G401.6 (cell line): ENCODE measurements around the gene MAPT.
"Not testable (repeated sequence)": the region's sequence is repeated elsewhere in the genome, so short reads cannot be mapped to it uniquely, and the experiment has no call there.

Experiments used
- FAIRE-seq: peaks from 2 replicates; lab custom pipeline; 2012; peaks lifted over from hg19 to GRCh38; lab: Jason Lieb, UNC

The MAPT gene

DNA sequence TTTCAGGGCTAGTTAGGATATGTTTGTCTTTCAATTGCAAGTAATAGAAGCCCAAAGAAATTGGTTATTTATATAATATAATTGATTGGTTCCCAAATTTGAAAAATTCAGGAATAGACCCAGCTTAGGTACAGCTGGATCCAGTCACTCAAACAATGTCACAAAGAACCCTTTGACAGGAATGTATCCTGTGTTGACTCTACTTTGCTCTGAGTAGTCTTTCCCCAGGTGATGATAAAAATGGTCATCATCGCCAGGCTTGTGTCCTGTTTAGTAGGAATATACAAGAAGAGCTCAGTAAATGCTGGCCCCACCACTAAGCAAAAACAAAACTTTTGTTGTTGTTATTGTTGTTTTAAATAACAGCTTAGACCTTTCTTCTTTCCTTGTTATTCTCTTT lies 35.0 kb downstream of the MAPT start:
- FAIRE-seq = no peak

DNA sequence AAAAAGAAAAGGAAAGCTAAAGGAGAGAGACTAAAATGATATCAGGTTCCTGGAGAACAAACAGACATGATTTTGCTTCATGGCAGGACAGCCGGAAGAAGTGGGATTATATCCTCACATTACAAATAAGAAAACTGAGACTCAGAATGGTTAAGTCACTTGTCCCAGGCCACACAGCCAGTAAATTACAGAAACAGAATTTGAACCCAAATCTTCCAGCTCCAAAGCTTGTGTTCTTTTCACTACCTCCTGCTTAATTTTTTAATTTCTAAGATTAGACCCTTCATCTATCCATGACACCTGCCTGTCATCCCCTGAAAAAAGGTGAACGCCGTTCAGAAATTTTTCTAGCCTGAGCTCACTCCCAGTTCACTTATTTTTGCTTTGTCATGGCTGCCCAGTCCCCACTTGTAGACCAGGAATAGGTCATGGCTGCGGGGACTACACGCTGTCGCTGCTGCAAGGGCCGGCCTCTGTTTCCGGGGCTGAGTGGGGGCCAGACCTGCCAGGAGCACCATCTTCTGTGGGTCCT lies 36.1 kb downstream of the MAPT start:
- FAIRE-seq = no peak

DNA sequence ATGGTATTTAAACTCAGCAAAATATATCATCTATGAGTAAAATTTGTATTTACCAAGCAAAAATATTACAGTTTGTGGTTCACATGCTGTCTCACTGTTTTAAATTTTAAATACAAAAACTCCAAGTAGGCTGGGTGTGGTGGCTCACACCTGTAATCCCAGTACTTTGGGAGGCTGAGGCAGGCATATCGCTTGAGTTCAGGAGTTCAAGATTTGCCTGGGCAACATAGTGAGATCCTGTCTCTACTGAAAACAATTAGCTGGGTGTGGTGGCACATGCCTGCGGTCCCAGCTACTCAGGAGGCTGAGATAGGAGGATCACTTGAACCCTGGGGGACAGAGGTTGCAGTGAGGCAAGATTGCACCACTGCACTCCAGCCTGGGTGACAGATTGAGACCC lies 37.3 kb downstream of the MAPT start:
- FAIRE-seq = no peak

DNA sequence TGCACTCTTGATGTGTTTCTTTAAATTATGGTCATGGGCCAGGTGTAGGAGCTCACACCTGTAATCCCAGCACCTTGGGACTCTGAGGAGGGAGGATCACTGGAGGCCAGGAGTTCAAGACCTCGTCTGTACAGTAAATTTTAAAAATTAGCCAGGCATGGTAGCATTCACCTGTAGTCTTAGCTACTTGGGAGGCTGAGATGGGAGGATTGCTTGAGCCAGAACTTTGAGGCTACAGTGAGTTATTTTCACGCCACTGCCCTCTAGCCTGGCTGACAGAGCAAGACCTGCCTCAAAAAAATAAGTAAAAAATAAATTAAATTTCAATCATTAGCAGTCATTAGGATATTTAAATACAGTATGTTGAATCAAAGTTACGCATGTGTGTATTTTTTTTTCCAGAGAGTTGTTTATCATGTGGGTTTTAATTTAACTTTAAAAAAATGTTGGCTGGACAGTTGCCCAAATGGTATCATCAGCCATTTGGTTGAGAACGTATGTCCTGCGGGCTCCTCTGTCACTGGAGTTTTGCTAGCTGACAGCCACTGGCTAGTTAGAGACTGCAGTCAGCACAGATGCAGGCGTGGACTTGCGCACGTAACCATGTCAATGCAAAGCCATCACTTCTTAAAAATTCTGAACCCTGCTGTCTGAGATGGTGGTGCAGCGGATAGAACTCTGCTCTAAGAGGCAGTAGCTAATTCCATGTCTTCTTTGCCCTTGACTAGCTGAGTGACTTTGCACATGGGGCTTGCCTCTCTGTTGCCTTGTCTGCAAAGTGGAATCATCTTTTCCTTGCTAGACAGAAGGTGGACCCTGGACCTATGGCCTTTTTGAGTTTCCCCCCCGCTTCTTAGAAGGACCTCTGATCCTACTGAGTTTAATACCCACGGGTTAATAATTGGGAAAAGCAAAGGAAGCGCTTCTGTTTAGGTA lies 40.0 kb downstream of the MAPT start:
- FAIRE-seq = no peak

DNA sequence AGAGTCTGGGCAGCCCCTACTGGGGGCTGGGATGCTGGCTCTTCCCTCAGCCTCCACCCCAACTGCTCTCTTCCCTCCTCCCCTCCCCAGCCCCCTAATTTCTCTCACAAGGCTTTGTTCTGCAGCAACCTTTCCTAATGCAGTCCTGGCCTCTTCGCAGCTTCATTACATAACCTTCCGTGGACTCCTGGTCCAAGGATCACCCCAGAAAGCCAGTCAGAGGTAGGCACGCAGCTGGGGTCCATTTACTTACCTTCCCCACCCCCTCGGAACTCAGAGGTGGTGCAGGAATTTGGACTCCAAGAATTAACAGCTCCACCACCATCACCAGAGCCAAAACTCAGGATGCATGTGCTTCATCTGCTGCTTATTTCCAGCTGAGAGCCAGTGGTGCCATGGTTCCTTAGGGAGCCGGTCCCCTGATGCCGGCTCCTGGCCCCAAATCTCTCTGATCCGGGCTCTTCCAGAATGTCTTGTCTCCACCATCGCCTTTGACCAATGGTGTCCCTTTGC lies 40.9 kb downstream of the MAPT start:
- FAIRE-seq = no peak

DNA sequence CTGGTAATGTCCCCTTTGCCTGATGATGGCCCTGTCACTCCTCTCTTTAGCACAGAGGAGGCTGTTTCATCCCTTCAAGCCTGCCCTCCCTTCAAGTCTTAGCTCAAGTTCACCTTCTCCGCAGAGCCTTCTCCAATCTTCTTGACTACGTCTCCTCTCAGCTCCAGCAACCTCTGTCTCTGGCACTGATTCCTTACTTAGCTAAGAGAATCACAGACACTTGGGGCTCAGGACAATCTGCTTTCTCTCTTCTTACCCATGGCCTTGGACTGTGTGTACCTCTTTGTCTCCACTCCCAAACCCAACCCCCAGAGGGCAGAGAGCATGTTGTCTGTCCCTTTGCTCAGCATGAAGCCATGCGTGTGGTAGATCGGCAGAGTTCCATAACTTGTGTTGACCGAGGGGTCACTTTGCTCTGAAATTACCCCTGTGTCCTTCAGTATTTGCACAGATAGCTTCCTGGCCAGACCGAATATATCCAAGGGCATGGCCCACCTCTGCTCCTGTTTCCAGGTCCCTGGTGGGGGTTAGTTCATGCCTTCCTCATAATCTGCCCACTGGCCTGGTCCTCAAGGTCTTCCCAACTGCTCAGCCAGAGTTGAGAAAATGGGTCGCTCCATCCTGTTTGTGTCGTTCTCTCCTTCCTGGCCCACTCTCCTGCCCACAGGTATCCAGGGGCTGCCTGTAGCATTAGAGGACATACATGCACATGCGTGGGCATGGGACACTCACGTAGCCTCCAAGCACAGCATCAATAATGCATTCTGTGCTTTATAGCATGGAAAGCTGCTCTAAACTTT lies 41.6 kb downstream of the MAPT start:
- no peak for FAIRE-seq

DNA sequence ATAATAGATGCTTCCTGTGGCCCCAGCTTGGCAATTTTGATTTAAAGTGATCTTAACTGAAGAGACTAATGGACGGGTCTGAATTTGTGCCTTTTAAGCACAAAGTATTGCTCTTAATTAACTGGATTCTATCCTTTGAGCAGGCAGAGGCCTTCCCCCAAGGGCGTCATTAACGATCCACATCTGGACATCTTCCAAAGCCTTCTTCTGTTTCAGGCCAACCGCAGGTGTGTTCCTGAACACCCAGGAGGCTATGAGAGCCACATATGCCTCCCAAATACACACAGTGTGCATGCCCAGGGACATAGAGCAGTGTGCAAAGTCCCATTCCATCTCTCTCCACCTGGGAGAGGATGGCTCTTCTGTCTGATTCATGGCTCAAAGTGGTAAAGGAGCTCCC lies 42.3 kb downstream of the MAPT start:
- FAIRE-seq = no peak

DNA sequence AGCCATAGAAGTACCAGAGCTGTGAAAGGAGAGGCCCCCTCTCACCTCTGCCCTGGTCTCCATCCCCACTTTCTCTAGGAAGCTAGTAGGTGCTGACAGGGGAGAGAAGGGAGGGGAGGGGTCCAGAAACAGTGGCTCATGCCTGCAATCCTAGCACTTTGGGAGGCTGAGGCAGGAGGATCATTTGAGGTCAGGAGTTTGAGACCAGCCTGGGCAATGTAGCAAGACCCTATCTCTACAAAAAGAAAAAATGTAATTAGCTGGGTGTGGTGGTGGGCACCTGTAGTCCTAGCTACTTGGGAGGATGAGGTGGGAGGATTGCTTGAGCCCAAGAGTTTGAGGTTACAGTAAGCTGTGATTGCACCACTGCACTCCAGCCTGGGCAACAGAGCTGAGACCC lies 42.8 kb downstream of the MAPT start:
- not testable (repeated sequence) for FAIRE-seq

DNA sequence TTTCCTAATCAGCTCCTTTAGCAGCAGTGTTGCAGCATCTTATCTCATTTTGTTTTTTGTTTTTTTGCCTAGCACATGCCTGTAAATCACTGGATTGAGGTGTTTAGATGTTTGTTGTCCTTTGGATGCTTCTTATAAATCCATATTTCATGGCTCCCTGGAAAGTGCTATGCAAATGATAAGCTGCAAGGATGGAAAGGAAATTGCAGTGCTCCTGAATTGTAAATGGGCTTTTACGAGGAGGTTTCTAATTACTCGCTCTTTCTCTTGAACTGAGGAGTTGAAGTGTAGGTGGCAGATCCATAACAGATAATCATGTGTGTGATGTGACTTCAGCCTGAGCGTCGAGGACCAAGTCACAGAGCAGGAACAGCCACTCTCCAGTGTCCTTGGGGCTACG lies 45.0 kb downstream of the MAPT start:
- FAIRE-seq = no peak

DNA sequence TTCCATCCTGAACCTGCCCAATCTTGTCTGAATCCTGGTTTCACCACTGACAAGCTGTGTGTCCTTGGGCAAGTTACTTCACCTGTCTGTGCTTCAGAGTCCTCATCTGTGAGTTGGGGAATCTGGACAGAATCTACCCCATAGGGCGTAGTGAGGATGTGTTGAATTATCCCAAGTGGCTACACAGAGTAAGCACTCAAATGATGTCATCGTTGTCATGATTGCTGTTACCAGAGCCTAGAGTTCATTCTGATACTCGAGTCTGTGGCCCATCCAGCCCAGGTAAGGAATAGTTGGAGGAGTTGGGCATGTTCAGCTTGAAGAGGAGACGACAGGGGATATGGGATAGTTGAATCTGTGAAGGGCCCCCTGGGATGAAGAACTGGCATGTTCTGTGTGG lies 45.9 kb downstream of the MAPT start:
- no peak for FAIRE-seq

DNA sequence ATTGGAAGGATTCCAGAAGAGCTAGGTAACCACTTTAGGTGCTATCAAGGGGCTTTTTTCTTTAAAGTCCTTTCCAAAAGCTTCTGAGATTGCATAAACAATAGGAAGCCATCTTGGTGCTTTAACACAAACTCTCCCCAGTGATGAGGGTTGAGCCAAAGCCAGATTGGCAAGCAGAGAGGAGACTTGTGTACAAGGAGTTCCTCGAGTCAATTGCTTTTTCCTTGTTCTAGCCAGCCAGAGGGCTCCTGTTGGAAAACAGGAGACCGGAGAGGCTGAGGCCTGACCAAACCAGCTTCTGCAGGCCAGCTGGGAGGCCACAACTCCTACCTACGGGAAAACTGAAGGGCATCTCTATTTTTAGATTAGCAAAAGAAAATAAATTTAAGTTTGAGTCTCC lies 46.5 kb downstream of the MAPT start:
- FAIRE-seq = no peak

DNA sequence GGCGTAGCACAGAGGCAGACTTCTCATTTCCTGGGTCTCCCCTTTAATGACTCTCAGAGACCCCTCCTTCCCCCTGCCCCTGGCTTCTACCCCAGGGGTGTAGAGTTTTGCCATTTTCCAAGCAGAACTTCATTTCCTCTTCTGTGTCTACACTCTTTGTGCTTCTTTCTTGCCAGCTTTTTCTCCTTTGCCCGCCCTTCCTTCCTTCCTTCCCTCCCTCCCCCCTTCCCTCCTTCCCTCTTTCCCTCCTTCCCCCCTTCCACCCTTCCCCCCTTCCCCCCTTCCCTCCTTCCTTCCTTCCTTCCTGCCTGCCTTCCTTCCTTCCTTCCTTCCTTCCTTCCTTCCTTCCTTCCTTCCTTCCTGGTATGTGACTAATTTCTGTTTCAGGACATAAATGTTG lies 47.0 kb downstream of the MAPT start:
- no peak for FAIRE-seq

DNA sequence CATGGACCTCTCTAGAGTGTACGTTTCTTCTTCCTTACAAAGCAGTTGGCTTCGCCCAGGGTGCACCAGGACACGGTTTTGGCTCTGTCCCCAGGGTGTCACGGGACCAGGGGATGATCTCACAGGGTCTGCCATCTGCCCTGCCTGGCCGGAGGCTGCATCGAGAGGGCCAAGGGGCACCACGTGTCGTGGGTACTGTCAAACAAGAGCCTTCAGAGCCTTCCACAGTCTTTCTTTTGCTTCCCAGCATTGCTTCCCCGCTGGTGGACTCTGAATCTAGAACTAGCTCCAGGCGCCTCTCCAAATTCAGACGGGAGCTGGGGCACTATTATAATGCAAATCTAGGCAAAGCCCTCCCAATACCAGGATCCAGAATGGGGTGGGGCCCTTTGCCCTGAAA lies 47.9 kb downstream of the MAPT start:
- no peak for FAIRE-seq

DNA sequence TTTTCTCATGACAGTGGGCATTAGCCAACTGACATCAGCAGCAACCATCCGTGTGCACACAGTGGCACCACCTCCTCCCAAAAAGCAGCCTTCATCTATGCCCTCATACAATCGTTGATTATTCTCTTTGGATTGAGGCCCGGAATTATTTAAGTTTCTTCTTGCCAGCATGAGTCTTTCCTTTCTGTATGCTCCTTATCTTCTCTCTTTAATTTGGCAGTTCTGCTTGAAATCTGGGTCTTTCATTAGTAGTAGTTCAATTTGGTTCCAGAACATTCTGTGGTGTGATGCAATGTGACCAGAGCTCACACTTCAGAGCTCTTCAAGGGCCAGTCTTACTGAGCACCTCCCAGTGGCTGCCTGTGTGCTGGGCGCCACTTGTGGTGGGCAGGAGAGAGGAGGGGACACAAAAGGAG lies 52.5 kb downstream of the MAPT start:
- FAIRE-seq = no peak

DNA sequence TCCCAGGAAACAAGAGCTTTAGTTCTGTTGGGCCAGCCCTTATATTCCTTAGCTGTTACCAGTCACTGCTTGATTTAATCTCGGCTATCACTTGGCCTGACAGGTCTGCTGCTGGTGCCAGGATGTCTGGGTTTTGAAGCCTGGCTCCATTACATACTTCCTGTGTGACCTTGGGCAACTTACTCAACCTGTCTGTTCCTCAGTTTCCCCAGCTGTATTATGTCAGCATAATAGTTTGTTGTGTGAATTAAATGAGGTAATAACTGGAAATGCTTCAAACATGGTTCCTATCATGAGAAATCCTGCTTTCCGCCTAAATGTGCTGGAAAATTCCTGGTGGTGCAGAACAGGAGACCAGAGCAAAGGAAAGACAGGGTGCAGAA lies 54.1 kb downstream of the MAPT start:
- FAIRE-seq = no peak

DNA sequence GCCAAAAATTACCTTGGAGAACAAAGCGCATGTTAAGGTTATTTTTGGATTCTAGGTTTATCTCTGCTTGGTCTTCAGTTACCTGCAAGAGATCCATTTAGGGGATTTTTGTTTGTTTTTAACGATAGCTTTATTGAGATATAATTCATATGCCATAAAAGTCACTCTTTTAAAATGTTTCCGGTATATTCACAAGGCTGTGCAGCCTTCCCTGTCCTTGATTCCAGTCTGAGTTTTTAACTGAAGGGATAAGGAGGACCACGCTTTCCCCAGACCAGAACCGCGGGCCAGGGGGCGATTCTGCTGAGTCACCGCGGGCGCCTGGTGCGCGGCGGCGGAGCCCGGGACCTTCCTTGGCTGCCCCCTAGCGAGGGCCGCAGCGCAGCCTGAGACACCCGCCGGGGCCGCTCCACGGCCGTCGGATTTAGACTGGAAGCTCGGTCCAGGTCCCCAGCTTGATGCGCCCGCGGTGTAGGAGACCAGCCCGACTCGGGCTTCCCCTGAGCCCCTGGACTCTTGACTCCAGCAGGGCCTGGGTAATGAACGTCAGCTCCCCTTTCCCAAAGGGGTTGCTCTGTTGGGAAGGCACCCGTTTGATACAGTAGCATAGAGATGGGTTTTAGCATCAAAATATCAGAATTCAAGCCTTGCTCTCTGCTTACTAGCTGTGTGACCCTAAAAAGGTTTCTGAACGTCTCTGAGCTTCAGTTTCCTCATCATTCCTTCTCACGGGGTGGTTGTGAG lies 54.7 kb downstream of the MAPT start:
- FAIRE-seq = no peak

DNA sequence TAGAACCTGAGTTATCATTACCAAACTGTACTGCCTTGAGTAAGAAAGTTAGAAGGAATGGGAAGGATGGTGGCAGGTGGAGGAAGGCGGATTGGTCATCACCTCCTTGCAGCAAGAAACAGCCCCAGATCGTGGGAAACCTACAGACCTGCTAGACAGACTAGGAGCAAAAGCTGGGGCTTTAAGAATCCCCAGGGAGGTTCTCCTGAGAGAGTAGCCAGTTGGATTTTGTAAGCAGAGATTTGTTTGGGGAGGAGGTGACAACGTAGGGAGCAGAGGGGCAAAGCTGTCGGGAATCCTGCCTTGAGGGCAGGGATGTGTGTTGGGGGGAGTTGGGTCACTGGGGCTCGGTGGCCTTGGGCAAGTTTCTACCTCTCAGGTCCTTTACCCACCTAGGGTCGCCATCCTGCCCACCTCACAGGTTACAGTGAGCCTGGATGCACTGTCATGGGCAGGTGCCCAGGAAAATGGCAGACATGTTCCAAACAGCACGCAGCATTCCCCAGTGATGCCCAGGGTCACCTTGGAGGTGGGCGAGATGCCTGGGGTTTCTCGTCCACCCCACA lies 55.5 kb downstream of the MAPT start:
- no peak for FAIRE-seq

DNA sequence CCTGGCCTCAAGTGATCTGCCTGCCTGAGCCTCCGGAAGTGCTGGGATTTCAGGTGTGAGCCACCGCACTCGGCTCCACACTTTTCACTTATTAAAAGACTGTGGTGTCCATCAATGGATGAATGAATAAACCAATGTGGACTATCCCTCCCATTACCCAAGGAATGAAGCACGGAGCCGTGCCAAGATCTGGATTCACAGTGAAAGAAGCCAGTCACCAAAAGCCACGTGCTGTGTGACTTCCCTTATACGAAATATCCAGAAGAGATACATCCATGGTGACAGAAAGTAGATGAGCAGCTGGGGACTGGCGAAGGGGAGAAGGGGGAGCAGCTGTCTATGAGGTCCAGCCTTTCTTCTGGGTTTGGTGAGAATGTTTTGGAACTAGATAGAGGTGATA lies 56.5 kb downstream of the MAPT start:
- FAIRE-seq = no peak

DNA sequence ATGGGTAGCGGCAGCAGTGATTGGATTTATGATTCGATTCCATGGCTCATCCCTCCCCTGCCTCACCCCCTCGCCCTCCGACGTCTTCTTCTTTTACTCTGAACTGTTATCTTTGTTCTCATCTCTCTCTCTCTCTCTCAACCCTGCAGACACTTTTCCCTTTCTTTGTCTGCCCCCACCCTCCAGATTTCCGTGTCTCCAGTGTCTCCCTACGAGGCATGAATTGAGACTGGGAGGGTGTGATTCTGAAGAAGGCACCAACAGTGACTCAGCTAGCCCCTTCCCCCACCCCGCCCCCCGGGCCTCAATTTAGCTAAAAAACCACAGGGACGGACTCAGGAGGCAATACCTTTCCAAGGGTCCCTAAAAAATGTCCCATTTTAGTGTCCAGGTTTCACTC lies 57.0 kb downstream of the MAPT start:
- no peak for FAIRE-seq

DNA sequence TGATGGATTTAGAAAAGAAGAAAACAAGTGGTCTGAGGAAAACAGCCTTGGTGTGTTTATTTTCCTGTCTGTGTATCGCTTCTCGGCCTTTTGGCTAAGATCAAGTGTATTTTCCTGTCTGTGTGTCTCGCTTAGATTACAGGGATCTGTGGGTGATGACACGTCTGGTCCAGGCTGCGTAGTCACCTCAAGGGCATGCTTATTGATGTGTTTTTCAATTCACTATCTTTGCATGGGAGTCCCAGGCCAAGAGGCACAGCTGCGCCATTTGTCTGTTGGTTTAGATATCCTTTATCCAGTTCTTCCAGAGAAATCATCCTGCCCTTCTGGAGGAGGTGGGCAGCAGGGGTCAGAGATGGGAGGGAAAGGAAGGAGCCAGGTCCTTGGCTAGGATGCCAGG lies 57.6 kb downstream of the MAPT start:
- no peak for FAIRE-seq

DNA sequence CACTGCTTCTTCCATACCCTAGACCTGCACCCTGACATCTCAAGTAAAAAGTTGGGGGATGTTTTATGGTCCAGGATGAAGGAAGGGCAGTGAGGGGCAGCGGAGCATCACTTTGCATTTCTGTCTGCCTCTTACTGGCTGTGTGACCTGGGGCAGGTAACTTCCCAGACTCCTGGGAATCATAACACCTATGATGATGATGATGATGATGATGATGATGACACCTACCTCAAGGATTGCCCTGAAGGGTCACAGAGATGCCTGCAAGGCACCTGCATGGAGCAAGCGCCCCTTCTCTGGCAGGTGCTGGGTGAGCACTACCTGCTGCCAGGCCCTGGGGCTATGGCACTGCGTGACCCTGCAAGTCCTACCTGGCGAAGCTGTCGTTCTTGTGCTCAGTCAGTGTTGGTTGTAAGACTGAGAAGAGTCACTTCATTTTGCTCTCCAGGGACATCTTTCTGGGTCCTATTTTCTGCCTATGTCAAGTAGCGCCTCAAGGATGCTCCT lies 58.5 kb downstream of the MAPT start:
- no peak for FAIRE-seq

DNA sequence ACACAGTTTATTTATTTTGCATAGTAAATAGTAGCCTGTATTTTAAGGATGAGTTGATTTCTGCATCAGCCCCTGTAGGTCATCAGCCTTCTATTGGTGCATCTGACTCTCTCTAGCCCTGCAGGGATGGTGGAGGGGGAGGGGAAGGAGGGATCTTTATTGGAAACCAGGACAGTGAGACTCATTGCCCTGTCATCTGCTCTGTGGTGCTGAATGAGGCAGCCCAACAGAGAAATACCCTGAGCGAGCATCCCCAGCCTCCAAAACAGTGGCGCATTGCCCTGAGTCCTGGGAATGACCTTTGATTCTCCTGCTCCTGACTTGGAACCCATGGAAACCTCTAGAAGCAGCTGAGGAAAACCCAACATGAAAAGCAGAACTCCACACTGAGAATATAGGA lies 59.2 kb downstream of the MAPT start:
- FAIRE-seq = no peak
